Body of pancreas (tissue), 4 donors: ENCODE data around the gene KLHL29.

Source experiments
- CTCF ChIP-seq, 7 experiments: fragments of 450-650 bp in 4 of 7; fragments of 200-600 bp in 3 of 7; sonication (generic) in 3 of 7; IDR thresholded peaks; one replicate each; pipeline ENCODE4 v1.5.1; 2016 to 2019; ENCODE audit warnings: antibody characterized with exemption in 7 of 7
- POLR2A ChIP-seq, 3 donors: fragments of 450-650 bp; IDR thresholded peaks; one replicate each; pipeline ENCODE4 v1.6.1; 2016; ENCODE audit warnings: antibody characterized with exemption in 3 of 3, mild to moderate bottlenecking in 2 of 3

DNA sequence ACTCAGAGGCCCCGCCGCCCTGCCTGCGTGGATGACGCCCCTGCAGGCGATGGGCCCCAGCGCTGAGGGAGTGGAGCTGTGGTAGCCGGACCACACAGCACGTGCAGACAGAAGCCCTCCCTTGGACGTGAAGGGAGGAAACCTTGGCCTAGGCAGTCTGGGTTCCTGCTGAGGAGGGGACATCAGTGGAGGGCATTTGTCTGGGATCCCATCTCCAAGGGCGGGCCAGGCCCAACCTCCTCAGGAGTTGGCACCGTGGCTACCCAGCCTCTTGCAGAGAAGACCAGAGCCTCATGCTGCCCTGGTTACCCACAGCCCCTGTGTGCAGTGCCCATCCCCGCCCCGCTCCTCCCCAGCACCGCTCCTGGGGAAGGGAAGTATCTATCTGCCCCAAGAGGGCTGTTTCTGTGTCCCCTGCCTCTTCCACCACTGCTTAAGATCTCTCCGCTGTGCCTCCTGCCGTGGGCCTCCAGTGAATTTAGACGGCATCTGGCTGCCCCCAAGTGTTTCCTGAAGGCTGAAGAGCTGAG lies 241.8 kb downstream of the KLHL29 start:
- TF ChIP-seq POLR2A (IDR thresholded peaks at IDR 0.05) (no peak), CTCF (IDR thresholded peaks at IDR 0.05) (no peak)
